Neural crest cell (in vitro differentiated cells): ENCODE results near the gene FBXW7. TPM values are rescaled to one million over a fixed set of nuclear protein-coding genes. Genes with fewer than 3 reads are reported as not detected.

ENCODE experiments used
- DNase-seq: peaks from one replicate; pipeline ENCODE4 v3.0.0; 2021; ENCODE audit warnings: low read depth, mixed read lengths, low spot score
- H3K27ac Mint-ChIP-seq: one replicate; pipeline ENCODE4 v1.8.0; 2021; ENCODE audit warnings: mild to moderate bottlenecking, mixed read lengths; ENCODE audit not compliant: unreplicated experiment
- H3K27me3 Mint-ChIP-seq: 2 replicates; pipeline ENCODE4 v1.8.0; 2021; ENCODE audit warnings: low read depth, mild to moderate bottlenecking, mixed read lengths
- H3K36me3 Mint-ChIP-seq: 2 replicates; pipeline ENCODE4 v1.8.0; 2021; ENCODE audit warnings: low read depth, mild to moderate bottlenecking, mixed read lengths
- H3K4me1 Mint-ChIP-seq: 2 replicates; pipeline ENCODE4 v1.8.0; 2021; ENCODE audit warnings: mixed read lengths
- H3K4me3 Mint-ChIP-seq: one replicate; pipeline ENCODE4 v1.8.0; 2021; ENCODE audit warnings: mild to moderate bottlenecking, mixed read lengths
- H3K9me3 Mint-ChIP-seq: 2 replicates; pipeline ENCODE4 v1.8.0; 2021; ENCODE audit warnings: mixed read lengths
- CTCF ChIP-seq: fragments of 200-600 bp; sonication (generic); conservative IDR thresholded peaks from 2 replicates; pipeline ENCODE4 v1.5.0; 2021; ENCODE audit warnings: antibody characterized with exemption, mild to moderate bottlenecking
- total RNA-seq: library from RNA; stranded (reverse); gene quantifications from 2 replicates; pipeline ENCODE4 v1.2.1, GENCODE V29; 2021

The FBXW7 gene
- total RNA-seq, 1 donor from 2014 or later: 33.4 TPM

- DNase-seq: no peak
- peaks cover 15% of the 10 kb centered on the region for H3K36me3 Mint-ChIP-seq
- no peaks in the 10 kb centered on the region for H3K27me3 Mint-ChIP-seq
- TF ChIP-seq CTCF: no peak
- H3K4me1 Mint-ChIP-seq: peaks cover 5% of the 10 kb centered on the region
- no peak overlapping the region for H3K4me3 Mint-ChIP-seq
- H3K27ac Mint-ChIP-seq: no peak overlapping the region
- no peaks in the 10 kb centered on the region for H3K9me3 Mint-ChIP-seq
These were observed 214.5 kb downstream of the FBXW7 start for GRCh38 chr4:152321398-152321797.

GRCh38 chr4:152316969-152317368 lies 218.9 kb downstream of the FBXW7 start:
- no peak overlapping the region for H3K27ac Mint-ChIP-seq
- TF ChIP-seq CTCF: no peak
- no peaks in the 10 kb centered on the region for H3K4me1 Mint-ChIP-seq
- H3K9me3 Mint-ChIP-seq: no peaks in the 10 kb centered on the region
- no peak overlapping the region for H3K4me3 Mint-ChIP-seq
- DNase-seq: no peak
- H3K27me3 Mint-ChIP-seq: no peaks in the 10 kb centered on the region
- no peaks in the 10 kb centered on the region for H3K36me3 Mint-ChIP-seq

GRCh38 chr4:152310257-152310656 lies 225.6 kb downstream of the FBXW7 start:
- no peak for DNase-seq
- TF ChIP-seq CTCF: no peak
- no peak overlapping the region for H3K27ac Mint-ChIP-seq
- no peaks in the 10 kb centered on the region for H3K4me1 Mint-ChIP-seq
- no peak overlapping the region for H3K4me3 Mint-ChIP-seq
- no peaks in the 10 kb centered on the region for H3K9me3 Mint-ChIP-seq
- H3K27me3 Mint-ChIP-seq: no peaks in the 10 kb centered on the region
- no peaks in the 10 kb centered on the region for H3K36me3 Mint-ChIP-seq

GRCh38 chr4:152309418-152309817 lies 226.5 kb downstream of the FBXW7 start:
- no peak overlapping the region for H3K4me3 Mint-ChIP-seq
- H3K27ac Mint-ChIP-seq: no peak overlapping the region
- no peaks in the 10 kb centered on the region for H3K9me3 Mint-ChIP-seq
- no peaks in the 10 kb centered on the region for H3K27me3 Mint-ChIP-seq
- no peak for TF ChIP-seq CTCF
- H3K4me1 Mint-ChIP-seq: no peaks in the 10 kb centered on the region
- H3K36me3 Mint-ChIP-seq: no peaks in the 10 kb centered on the region
- DNase-seq: no peak

- H3K4me3 Mint-ChIP-seq: no peak overlapping the region
- no peaks in the 10 kb centered on the region for H3K9me3 Mint-ChIP-seq
These were observed 226.9 kb downstream of the FBXW7 start for GRCh38 chr4:152308951-152309350.

More at GRCh38 chr4:152308951-152309350, 226.9 kb downstream of the FBXW7 start:
- no peak for DNase-seq
- TF ChIP-seq CTCF: no peak
- Mint-ChIP-seq H3K4me1 (no peaks in the 10 kb centered on the region), H3K36me3 (no peaks in the 10 kb centered on the region), H3K27me3 (no peaks in the 10 kb centered on the region), H3K27ac (no peak overlapping the region)
